Heart left ventricle (tissue), 13 donors: ENCODE measurements around the gene STX2.

Source experiments
- CTCF ChIP-seq, 12 donors: fragments of 200-600 bp; sonication (generic) in 4 of 12; IDR thresholded peaks; one replicate each; pipeline versions ENCODE4 v1.5.0 to v1.8.0; 2018 to 2022; ENCODE audit warnings: antibody characterized with exemption in 12 of 12, mild to moderate bottlenecking in 5 of 12
- POLR2A ChIP-seq, 2 donors: fragments of 450-650 bp; IDR thresholded peaks; one replicate each; pipeline ENCODE4 v1.6.1; 2017; ENCODE audit warnings: antibody characterized with exemption in 2 of 2, mild to moderate bottlenecking in 2 of 2, moderate library complexity in 2 of 2
- donor health status: ischemic (EF 13 %, LVEDD 7.1; RV severe dilation, severe dysfunction).
- donor health status: DM: no; HTN: yes; CAD: no.
- donor health status: DM: no; HTN: no; CAD: no.
- donor health status: ischemic (EF 25% LVEDD 6.9; RV normal size, moderate dysfunction).
- donor health status: ischemic (EF 25% LVEDD 5.7; RV mildly dilated, moderate dysfunction).
- donor health status: ischemic (EF 35%, LVEDD 5.7; RV mildly dilated, moderate dysfunction).
- donor health status: nonischemic (EF 11% LVEDD 7.7; RV severe dilation, severe dysfunction).
- donor health status: DM: yes; HTN: yes; CAD: no.
- donor health status: PGD.
- donor health status: ischemic (EF 29% LVEDD 5.4; RV normal size, mild dysfunction).
- donor health status: nonischemic (EF 23%, LVEDD 6.1; RV moderate dilation, normal function).

GRCh38 chr12:130813436-130813835 is 25.6 kb downstream of the STX2 start:
- TF ChIP-seq CTCF (IDR thresholded peaks at IDR 0.05): no peak
- no peak for TF ChIP-seq POLR2A (IDR thresholded peaks at IDR 0.05)
